ENCODE measurements around the gene USP10. TPM values are rescaled to one million over a fixed set of nuclear protein-coding genes. Genes with fewer than 3 reads are reported as not detected.
"Not testable (repeated sequence)": the region's sequence is repeated elsewhere in the genome, so short reads cannot be mapped to it uniquely, and the experiment has no call there.

The USP10 gene
- total RNA-seq, 2 donors from 2014 or later, result 148 to 149 TPM

DNA sequence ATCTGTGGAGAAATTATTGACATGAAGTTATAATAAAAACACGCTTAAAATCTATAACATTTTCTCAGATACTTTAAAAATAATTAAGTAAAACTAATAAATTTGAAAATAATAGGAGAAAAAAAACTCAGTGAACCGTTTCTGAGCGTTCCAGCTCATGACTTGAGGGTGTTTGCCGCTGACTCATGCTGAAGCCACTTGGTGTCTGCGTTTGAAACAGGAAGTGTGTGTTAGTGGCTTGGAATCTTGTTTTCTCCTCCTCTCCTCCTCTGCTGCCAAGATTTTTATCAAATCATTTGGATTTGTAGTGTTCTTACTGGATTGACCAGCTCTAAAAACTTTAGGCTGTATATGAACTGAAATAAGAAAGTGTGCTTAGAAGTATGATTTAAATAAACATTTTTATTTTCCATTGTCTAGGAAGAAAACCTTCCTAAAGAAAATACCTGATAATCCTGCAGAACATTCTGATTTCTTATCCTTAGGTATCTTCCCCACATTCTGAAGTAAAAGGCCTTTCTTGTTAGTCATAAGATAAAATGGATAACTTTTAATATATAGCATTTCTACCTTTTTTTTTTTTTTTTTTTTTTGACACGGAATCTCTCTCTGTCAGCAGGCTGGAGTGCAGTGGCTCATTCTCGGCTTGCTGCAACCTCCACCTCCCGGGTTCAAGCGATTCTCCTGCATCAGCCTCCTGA, 30.8 kb downstream of the USP10 start:
- Mint-ChIP-seq H3K36me3 (ENCODE audit: low read depth) (peaks cover 10% of the 10 kb centered on the region), H3K4me1 (peaks cover 41% of the 10 kb centered on the region), H3K27me3 (ENCODE audit: insufficient read depth) (no peaks in the 10 kb centered on the region), H3K4me3 (no peak overlapping the region), H3K9me3 (no peaks in the 10 kb centered on the region), H3K27ac (peak overlapping the region; percentile 94)
- TF ChIP-seq, protein P1, sequence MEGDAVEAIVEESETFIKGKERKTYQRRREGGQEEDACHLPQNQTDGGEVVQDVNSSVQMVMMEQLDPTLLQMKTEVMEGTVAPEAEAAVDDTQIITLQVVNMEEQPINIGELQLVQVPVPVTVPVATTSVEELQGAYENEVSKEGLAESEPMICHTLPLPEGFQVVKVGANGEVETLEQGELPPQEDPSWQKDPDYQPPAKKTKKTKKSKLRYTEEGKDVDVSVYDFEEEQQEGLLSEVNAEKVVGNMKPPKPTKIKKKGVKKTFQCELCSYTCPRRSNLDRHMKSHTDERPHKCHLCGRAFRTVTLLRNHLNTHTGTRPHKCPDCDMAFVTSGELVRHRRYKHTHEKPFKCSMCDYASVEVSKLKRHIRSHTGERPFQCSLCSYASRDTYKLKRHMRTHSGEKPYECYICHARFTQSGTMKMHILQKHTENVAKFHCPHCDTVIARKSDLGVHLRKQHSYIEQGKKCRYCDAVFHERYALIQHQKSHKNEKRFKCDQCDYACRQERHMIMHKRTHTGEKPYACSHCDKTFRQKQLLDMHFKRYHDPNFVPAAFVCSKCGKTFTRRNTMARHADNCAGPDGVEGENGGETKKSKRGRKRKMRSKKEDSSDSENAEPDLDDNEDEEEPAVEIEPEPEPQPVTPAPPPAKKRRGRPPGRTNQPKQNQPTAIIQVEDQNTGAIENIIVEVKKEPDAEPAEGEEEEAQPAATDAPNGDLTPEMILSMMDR (conservative IDR thresholded peaks at IDR 0.05), result no peak
- Histone ChIP-seq H3K9me3 (ENCODE audit: control insufficient read depth, low read length) (no peaks in the 10 kb centered on the region), H3K4me3 (ENCODE audit: low read length) (no peak overlapping the region), H3K4me1 (ENCODE audit: control insufficient read depth, insufficient read depth, low read length) (peaks cover 13% of the 10 kb centered on the region), H3K27ac (ENCODE audit: low read depth, low read length) (no peak overlapping the region), H3K27me3 (ENCODE audit: control insufficient read depth, insufficient read depth, low read length, poor library complexity, severe bottlenecking) (no peaks in the 10 kb centered on the region), H3K9ac (ENCODE audit: extremely low read depth, low read length, poor library complexity, severe bottlenecking) (peak overlapping the region; percentile 32), H3K36me3 (ENCODE audit: control insufficient read depth, insufficient read depth, low read length) (peaks cover 20% of the 10 kb centered on the region)
- DNase-seq, result no peak
- 61 to 89% methylated on average over 4 to 8 of the region's 9 CpGs for WGBS, 2 experiments (ENCODE audit: insufficient coverage in 1 of 2, insufficient read length in 1 of 2)

DNA sequence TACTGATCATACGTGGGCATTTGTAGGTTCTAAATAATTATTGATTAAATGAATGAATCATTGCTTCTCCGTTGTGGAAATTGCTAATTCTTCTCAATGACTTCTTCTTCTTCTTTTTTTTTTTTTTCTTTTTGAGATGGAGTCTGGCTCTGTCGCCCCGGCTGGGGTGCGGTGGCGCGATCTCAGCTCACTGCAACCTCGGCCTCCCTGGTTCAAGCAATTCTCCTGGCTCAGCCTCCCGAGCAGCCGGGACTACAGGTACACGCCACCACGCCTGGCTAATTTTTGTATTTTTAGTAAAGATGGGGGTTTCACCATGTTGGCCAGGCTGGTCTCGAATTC, 32.5 kb downstream of the USP10 start:
- H3K4me1 Mint-ChIP-seq, result peaks cover 27% of the 10 kb centered on the region
- H3K27ac Mint-ChIP-seq, result peak overlapping the region; percentile 88
- not testable (repeated sequence) for DNase-seq; H3K27ac ChIP-seq (ENCODE audit: low read depth, low read length); H3K4me3 ChIP-seq (ENCODE audit: low read length); H3K9ac ChIP-seq (ENCODE audit: extremely low read depth, low read length, poor library complexity, severe bottlenecking); H3K27me3 ChIP-seq (ENCODE audit: control insufficient read depth, insufficient read depth, low read length, poor library complexity, severe bottlenecking); H3K4me1 ChIP-seq (ENCODE audit: control insufficient read depth, insufficient read depth, low read length); H3K9me3 Mint-ChIP-seq; H3K9me3 ChIP-seq (ENCODE audit: control insufficient read depth, low read length); H3K4me3 Mint-ChIP-seq; H3K27me3 Mint-ChIP-seq (ENCODE audit: insufficient read depth)
- H3K36me3 ChIP-seq (ENCODE audit: control insufficient read depth, insufficient read depth, low read length), result peaks cover 31% of the 10 kb centered on the region
- WGBS, 2 experiments (ENCODE audit: insufficient coverage in 1 of 2, insufficient read length in 1 of 2), result 97 to 98% methylated on average over 10 to 13 of the region's 13 CpGs
- peaks cover 24% of the 10 kb centered on the region for H3K36me3 Mint-ChIP-seq (ENCODE audit: low read depth)

DNA sequence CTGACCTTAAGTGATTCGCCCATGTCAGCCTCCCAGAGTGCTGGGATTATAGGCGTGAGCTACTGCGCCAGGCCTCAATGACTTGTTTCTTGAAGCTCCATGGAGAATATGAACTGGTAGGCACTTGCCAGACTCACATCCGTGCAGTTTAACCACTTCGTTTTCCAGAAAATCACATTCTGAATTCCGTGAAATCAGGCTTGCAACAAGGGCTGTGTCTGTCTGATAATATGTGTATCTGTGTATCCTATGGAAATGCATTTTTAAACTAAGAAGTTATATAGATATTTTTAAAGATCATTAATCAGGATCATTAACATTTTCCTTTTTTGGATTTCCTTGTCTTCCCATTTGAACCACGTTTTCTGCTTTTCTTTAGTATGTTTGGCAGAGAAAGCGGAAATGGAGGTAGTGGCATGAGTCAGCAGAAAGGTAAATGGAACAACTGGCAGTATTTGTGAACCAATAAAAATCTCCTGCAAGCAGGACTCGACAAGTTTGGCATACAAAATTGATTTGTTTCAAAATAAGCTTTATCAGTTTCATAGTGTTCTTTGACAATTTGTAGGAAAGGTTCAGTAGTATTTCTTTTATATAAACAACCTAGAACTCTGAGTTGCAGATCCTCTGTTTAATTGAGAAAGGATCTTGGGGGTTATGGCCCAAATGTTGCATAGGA, 33.0 kb downstream of the USP10 start:
- H3K27me3 ChIP-seq (ENCODE audit: control insufficient read depth, insufficient read depth, low read length, poor library complexity, severe bottlenecking), result no peaks in the 10 kb centered on the region
- peaks cover 2% of the 10 kb centered on the region for H3K4me1 ChIP-seq (ENCODE audit: control insufficient read depth, insufficient read depth, low read length)
- 91% methylated on average over 5 to 9 of the region's 9 CpGs for WGBS, 2 experiments (ENCODE audit: insufficient coverage in 1 of 2, insufficient read length in 1 of 2)
- Mint-ChIP-seq H3K4me3 (no peak overlapping the region), H3K36me3 (ENCODE audit: low read depth) (peaks cover 24% of the 10 kb centered on the region), H3K27ac (peak overlapping the region; percentile 88), H3K27me3 (ENCODE audit: insufficient read depth) (no peaks in the 10 kb centered on the region), H3K4me1 (peaks cover 23% of the 10 kb centered on the region), H3K9me3 (no peaks in the 10 kb centered on the region)
- peaks cover 33% of the 10 kb centered on the region for H3K36me3 ChIP-seq (ENCODE audit: control insufficient read depth, insufficient read depth, low read length)
- TF ChIP-seq, protein P1 (conservative IDR thresholded peaks at IDR 0.05), result no peak
- no peaks in the 10 kb centered on the region for H3K9me3 ChIP-seq (ENCODE audit: control insufficient read depth, low read length)
- no peak for DNase-seq
- H3K9ac ChIP-seq (ENCODE audit: extremely low read depth, low read length, poor library complexity, severe bottlenecking), result no peak overlapping the region
- H3K27ac ChIP-seq (ENCODE audit: low read depth, low read length), result no peak overlapping the region
- H3K4me3 ChIP-seq (ENCODE audit: low read length), result no peak overlapping the region
